ENCODE data around the gene OGFOD3. TPM values are rescaled to one million over a fixed set of nuclear protein-coding genes. Genes with fewer than 3 reads are reported as not detected.

Gene OGFOD3
- total RNA-seq, 1 experiment from 2014 or later: 26.6 TPM

- ChIA-PET CTCF (no interaction called here), POLR2A (ENCODE audit: unreplicated experiment) (interaction anchor here (0.8 kb wide), 1 partner anchor 33 kb away, joined by 5 read pairs; no protein-coding TSS in a partner anchor)
- no peak for DNase-seq
- Histone ChIP-seq H3K27me3 (ENCODE audit: insufficient read depth, low read depth) (no peaks in the 10 kb centered on the region), H3K4me3 (no peak overlapping the region), H3K4me1 (replicated peaks; ENCODE audit: insufficient read depth) (no peaks in the 10 kb centered on the region; the same call in 1 of the 2 replicates), H3K27ac (no peak overlapping the region), H3K36me3 (ENCODE audit: low read depth) (no peaks in the 10 kb centered on the region), H4K20me1 (ENCODE audit: insufficient read depth) (no peaks in the 10 kb centered on the region; the same call in 1 of the 2 replicates), H3K9me3 (ENCODE audit: insufficient read depth, low read depth) (no peaks in the 10 kb centered on the region), H3K9me2 (ENCODE audit: insufficient read depth) (no peaks in the 10 kb centered on the region), H3F3A (ENCODE audit: insufficient read depth, low read depth) (no peaks in the 10 kb centered on the region), H2AFZ (no peak overlapping the region), H3K4me2 (no peak overlapping the region), H3K79me2 (ENCODE audit: low read depth) (no peaks in the 10 kb centered on the region)
- no peak for TF ChIP-seq EZH2 (IDR thresholded peaks at IDR 0.05; ENCODE audit: low read depth)
- TF ChIP-seq, protein P1, sequence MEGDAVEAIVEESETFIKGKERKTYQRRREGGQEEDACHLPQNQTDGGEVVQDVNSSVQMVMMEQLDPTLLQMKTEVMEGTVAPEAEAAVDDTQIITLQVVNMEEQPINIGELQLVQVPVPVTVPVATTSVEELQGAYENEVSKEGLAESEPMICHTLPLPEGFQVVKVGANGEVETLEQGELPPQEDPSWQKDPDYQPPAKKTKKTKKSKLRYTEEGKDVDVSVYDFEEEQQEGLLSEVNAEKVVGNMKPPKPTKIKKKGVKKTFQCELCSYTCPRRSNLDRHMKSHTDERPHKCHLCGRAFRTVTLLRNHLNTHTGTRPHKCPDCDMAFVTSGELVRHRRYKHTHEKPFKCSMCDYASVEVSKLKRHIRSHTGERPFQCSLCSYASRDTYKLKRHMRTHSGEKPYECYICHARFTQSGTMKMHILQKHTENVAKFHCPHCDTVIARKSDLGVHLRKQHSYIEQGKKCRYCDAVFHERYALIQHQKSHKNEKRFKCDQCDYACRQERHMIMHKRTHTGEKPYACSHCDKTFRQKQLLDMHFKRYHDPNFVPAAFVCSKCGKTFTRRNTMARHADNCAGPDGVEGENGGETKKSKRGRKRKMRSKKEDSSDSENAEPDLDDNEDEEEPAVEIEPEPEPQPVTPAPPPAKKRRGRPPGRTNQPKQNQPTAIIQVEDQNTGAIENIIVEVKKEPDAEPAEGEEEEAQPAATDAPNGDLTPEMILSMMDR (conservative IDR thresholded peaks at IDR 0.05): no peak
- BruUV-seq (replicated peaks): no TSS peak
- intact Hi-C loops (cut with micrococcal nuclease; ENCODE audit: unreplicated experiment): no loop called here
Observed at GRCh38 chr17:82389379-82389778, 29.0 kb downstream of the OGFOD3 start.

GRCh38 chr17:82388922-82389283 lies 29.5 kb downstream of the OGFOD3 start:
- no peak for TF ChIP-seq EZH2 (IDR thresholded peaks at IDR 0.05; ENCODE audit: low read depth)
- TF ChIP-seq, protein P1 (conservative IDR thresholded peaks at IDR 0.05): no peak
- POLR2A ChIA-PET (ENCODE audit: unreplicated experiment): interaction anchor here (0.8 kb wide), 1 partner anchor 33 kb away, joined by 5 read pairs; no protein-coding TSS in a partner anchor
- DNase-seq: no peak
- no peak overlapping the region for H3K4me3 ChIP-seq
- H3K9me2 ChIP-seq (ENCODE audit: insufficient read depth): no peaks in the 10 kb centered on the region
- H3K4me2 ChIP-seq: no peak overlapping the region
- BruUV-seq (replicated peaks): no TSS peak
- H3K27me3 ChIP-seq (ENCODE audit: insufficient read depth, low read depth): no peaks in the 10 kb centered on the region
- H2AFZ ChIP-seq: no peak overlapping the region
- no peaks in the 10 kb centered on the region; the same call in 1 of the 2 replicates for H3K4me1 ChIP-seq (replicated peaks; ENCODE audit: insufficient read depth)
- CTCF ChIA-PET: no interaction called here
- no peak overlapping the region for H3K27ac ChIP-seq
- no peaks in the 10 kb centered on the region for H3K79me2 ChIP-seq (ENCODE audit: low read depth)
- H3K36me3 ChIP-seq (ENCODE audit: low read depth): no peaks in the 10 kb centered on the region
- intact Hi-C loops (cut with micrococcal nuclease; ENCODE audit: unreplicated experiment): no loop called here
- no peaks in the 10 kb centered on the region; the same call in 1 of the 2 replicates for H4K20me1 ChIP-seq (ENCODE audit: insufficient read depth)
- no peaks in the 10 kb centered on the region for H3F3A ChIP-seq (ENCODE audit: insufficient read depth, low read depth)
- H3K9me3 ChIP-seq (ENCODE audit: insufficient read depth, low read depth): no peaks in the 10 kb centered on the region

GRCh38 chr17:82388223-82388921 lies 30.0 kb downstream of the OGFOD3 start:
- CTCF ChIA-PET: no interaction called here
- no peaks in the 10 kb centered on the region; the same call in 1 of the 2 replicates for H4K20me1 ChIP-seq (ENCODE audit: insufficient read depth)
- H3K4me1 ChIP-seq (replicated peaks; ENCODE audit: insufficient read depth): no peaks in the 10 kb centered on the region; the same call in 1 of the 2 replicates
- H3K9me2 ChIP-seq (ENCODE audit: insufficient read depth): no peaks in the 10 kb centered on the region
- no peak for TF ChIP-seq EZH2 (IDR thresholded peaks at IDR 0.05; ENCODE audit: low read depth)
- TF ChIP-seq, protein P1 (conservative IDR thresholded peaks at IDR 0.05): no peak
- no peaks in the 10 kb centered on the region for H3K36me3 ChIP-seq (ENCODE audit: low read depth)
- H3F3A ChIP-seq (ENCODE audit: insufficient read depth, low read depth): no peaks in the 10 kb centered on the region
- no peaks in the 10 kb centered on the region for H3K27me3 ChIP-seq (ENCODE audit: insufficient read depth, low read depth)
- H3K27ac ChIP-seq: no peak overlapping the region
- H3K4me3 ChIP-seq: no peak overlapping the region
- DNase-seq: peak in 1 of 2 experiments; percentile 78
- POLR2A ChIA-PET (ENCODE audit: unreplicated experiment): no interaction called here
- intact Hi-C loops (cut with micrococcal nuclease; ENCODE audit: unreplicated experiment): no loop called here
- BruUV-seq (replicated peaks): no TSS peak
- H2AFZ ChIP-seq: no peak overlapping the region
- no peaks in the 10 kb centered on the region for H3K79me2 ChIP-seq (ENCODE audit: low read depth)
- H3K9me3 ChIP-seq (ENCODE audit: insufficient read depth, low read depth): no peaks in the 10 kb centered on the region
- no peak overlapping the region for H3K4me2 ChIP-seq

Measured in PC-9 (cell line).